HFFc6 (cell line): Measurements from ENCODE around the gene TRAPPC8. TPM values are rescaled to one million over a fixed set of nuclear protein-coding genes. Genes with fewer than 3 reads are reported as not detected.

ENCODE experiments used
- DNase-seq: peaks from one replicate; pipeline ENCODE4 v3.0.0-alpha.2; 2018
- H3K27ac Mint-ChIP-seq: 2 replicates; pipeline ENCODE4 v1.8.0; 2020; ENCODE audit warnings: mild to moderate bottlenecking, mixed read lengths
- H3K27me3 Mint-ChIP-seq: 2 replicates; pipeline ENCODE4 v1.8.0; 2021; ENCODE audit warnings: mild to moderate bottlenecking, moderate library complexity, mixed read lengths; ENCODE audit not compliant: insufficient read depth
- H3K36me3 Mint-ChIP-seq: 2 replicates; pipeline ENCODE4 v1.8.0; 2021; ENCODE audit warnings: low read depth, mixed read lengths
- H3K4me1 Mint-ChIP-seq: 2 replicates; pipeline ENCODE4 v1.8.0; 2020; ENCODE audit warnings: low read depth, mixed read lengths
- H3K4me3 Mint-ChIP-seq: 2 replicates; pipeline ENCODE4 v1.8.0; 2020; ENCODE audit warnings: mild to moderate bottlenecking, moderate library complexity, mixed read lengths
- H3K9me3 Mint-ChIP-seq: 2 replicates; pipeline ENCODE4 v1.8.0; 2020; ENCODE audit warnings: mild to moderate bottlenecking, mixed read lengths
- CTCF ChIP-seq: fragments of 200-600 bp; sonication (generic); IDR thresholded peaks from 2 replicates; pipeline ENCODE4 v1.5.0; 2021; ENCODE audit warnings: antibody characterized with exemption, mild to moderate bottlenecking
- total RNA-seq, 6 experiments: library from RNA; stranded (reverse); fragmentation: NEBNext Ultra II Directional; extraction: Animal tissue kit (Norgen Biotek cat#: 25700); gene quantifications; 2 replicates in 1 of 6; 3 replicates in 5 of 6; pipeline ENCODE4 v1.2.3, GENCODE V29; 2021

TRAPPC8 gene
- total RNA-seq, 6 experiments from 2014 or later, result 26.0 to 31.4 (median 29.1) TPM

GRCh38 chr18:31840499-31840898, 102.4 kb downstream of the TRAPPC8 start:
- H3K9me3 Mint-ChIP-seq, result no peaks in the 10 kb centered on the region
- H3K36me3 Mint-ChIP-seq, result peaks cover 27% of the 10 kb centered on the region
- no peak for DNase-seq
- no peak for TF ChIP-seq CTCF
- H3K27me3 Mint-ChIP-seq, result no peaks in the 10 kb centered on the region
- H3K4me3 Mint-ChIP-seq, result no peak overlapping the region
- no peak overlapping the region for H3K27ac Mint-ChIP-seq
- peaks cover 18% of the 10 kb centered on the region for H3K4me1 Mint-ChIP-seq

DNA sequence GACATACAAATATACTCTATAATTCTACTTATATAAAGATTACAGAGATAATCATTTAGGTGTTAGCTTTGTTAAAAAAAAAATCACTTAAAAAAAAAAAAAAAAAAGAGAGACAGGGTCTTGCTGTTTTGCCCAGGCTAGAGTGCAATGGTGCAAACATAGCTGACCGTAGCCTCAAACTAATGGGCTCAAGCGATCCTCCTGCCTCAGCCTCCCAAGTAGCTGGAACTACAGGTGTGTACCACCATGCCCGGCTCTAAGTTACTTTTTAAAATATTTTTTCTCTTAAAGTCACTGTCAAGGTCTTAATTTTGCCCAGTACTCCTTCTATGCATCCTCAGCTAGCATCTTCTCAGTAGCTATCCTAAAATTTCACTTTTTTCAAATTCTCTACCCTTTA, 105.0 kb downstream of the TRAPPC8 start:
- Mint-ChIP-seq H3K36me3 (peaks cover 26% of the 10 kb centered on the region), H3K4me1 (peaks cover 6% of the 10 kb centered on the region), H3K9me3 (no peaks in the 10 kb centered on the region), H3K27ac (no peak overlapping the region), H3K4me3 (no peak overlapping the region), H3K27me3 (peaks cover 1% of the 10 kb centered on the region; the same call in 1 of the 2 replicates)
- no peak for DNase-seq
- TF ChIP-seq CTCF, result no peak

DNA sequence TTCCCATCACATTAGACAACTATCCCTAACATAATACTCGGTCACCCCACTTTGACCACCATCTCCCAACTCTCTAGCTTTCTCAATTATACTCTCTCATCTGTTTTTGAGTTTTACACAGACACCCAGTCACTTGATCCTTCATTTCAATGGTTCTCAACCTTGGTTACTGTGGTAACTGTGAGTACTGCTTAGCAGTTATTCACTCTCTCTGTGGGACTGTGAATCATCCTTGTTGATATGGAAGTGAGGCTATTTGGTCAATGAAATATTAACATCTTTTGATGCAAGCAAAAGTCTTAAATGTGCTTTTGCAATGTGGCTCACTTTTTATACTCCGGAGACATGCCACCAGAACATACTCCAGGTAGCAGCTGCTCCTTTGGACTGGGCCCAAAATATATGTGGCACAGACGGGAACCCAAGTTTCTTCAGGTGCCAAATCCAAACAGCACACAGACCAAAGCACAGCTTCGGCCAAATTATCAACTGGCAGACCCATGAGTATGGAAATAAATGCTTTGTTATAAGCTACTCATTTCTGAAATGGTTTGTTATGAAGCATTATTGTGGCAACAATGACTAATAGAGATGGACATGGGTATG, 107.3 kb downstream of the TRAPPC8 start:
- peak overlapping the region; percentile 5; the same call in 1 of the 2 replicates for H3K27ac Mint-ChIP-seq
- peaks cover 1% of the 10 kb centered on the region; the same call in 1 of the 2 replicates for H3K27me3 Mint-ChIP-seq
- H3K4me1 Mint-ChIP-seq, result no peaks in the 10 kb centered on the region
- no peak for DNase-seq
- H3K36me3 Mint-ChIP-seq, result peaks cover 29% of the 10 kb centered on the region
- no peak for TF ChIP-seq CTCF
- H3K9me3 Mint-ChIP-seq, result no peaks in the 10 kb centered on the region
- no peak overlapping the region for H3K4me3 Mint-ChIP-seq

GRCh38 chr18:31831903-31832302, 111.0 kb downstream of the TRAPPC8 start:
- DNase-seq, result no peak
- TF ChIP-seq CTCF, result no peak
- Mint-ChIP-seq H3K4me3 (no peak overlapping the region), H3K27ac (no peak overlapping the region), H3K36me3 (peaks cover 38% of the 10 kb centered on the region), H3K9me3 (no peaks in the 10 kb centered on the region), H3K4me1 (no peaks in the 10 kb centered on the region), H3K27me3 (peaks cover 1% of the 10 kb centered on the region; the same call in 1 of the 2 replicates)

DNA sequence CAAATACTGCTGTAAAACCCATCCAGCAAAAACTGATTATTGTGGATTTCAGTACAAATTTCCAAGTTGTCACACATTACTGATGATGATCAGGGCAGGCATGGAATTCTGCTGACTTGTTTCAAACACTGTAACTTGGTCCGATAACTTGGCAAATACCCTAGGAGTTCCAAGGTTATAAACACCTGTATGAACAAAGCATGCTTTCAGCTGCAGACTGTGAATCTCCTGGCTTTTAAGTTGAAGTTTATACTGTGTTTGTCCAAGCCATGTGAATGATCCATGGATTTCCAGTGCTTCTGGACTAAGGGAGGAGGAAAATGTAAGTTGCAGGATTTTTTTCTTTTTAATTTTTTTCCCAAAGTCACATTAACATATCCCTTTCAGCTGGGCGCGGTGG, 112.2 kb downstream of the TRAPPC8 start:
- no peaks in the 10 kb centered on the region for H3K9me3 Mint-ChIP-seq
- no peak for TF ChIP-seq CTCF
- no peaks in the 10 kb centered on the region for H3K4me1 Mint-ChIP-seq
- H3K36me3 Mint-ChIP-seq, result peaks cover 33% of the 10 kb centered on the region
- no peak for DNase-seq
- H3K27ac Mint-ChIP-seq, result no peak overlapping the region
- peaks cover 1% of the 10 kb centered on the region; the same call in 1 of the 2 replicates for H3K27me3 Mint-ChIP-seq
- H3K4me3 Mint-ChIP-seq, result no peak overlapping the region
